ENCODE results near the gene POLDIP3. TPM values are rescaled to one million over a fixed set of nuclear protein-coding genes. Genes with fewer than 3 reads are reported as not detected.

Gene POLDIP3
- total RNA-seq, 1 experiment from 2014 or later, result 67.6 TPM

GRCh38 chr22:42641801-42642413, 27.2 kb upstream of the POLDIP3 start:
- no peaks in the 10 kb centered on the region for H3K9me2 ChIP-seq (ENCODE audit: insufficient read depth)
- ChIA-PET CTCF (no interaction called here), RAD21 (ENCODE audit: low non-redundant PET in 1 of 2, low total read pairs in 2 of 2, uncharacterized antibody in 2 of 2, unreplicated experiment in 2 of 2) (no interaction called here), POLR2A (interaction anchor here (1.2 kb wide), 1 partner anchor 27 kb away, joined by 3 read pairs; the partner anchor contains the start of gene POLDIP3)
- peaks cover 72% of the 10 kb centered on the region for H3K79me2 ChIP-seq (ENCODE audit: insufficient read depth, low read length)
- peaks cover 0 to 30% of the 10 kb centered on the region in 2 experiments; a peak in 2 of 4 replicates for H3K4me1 ChIP-seq (ENCODE audit: control insufficient read depth in 1 of 2, insufficient read depth in 2 of 2, low read length in 2 of 2)
- H2AFZ ChIP-seq (ENCODE audit: low read depth, low read length, poor library complexity, severe bottlenecking), result no peak overlapping the region
- ATAC-seq, result no peak
- H3K27ac ChIP-seq (ENCODE audit: low read depth, low read length), result no peak overlapping the region
- no peak overlapping the region for H3K4me2 ChIP-seq (ENCODE audit: low read length)
- no peaks in the 10 kb centered on the region for H3K27me3 ChIP-seq (ENCODE audit: insufficient read depth, low read length)
- no peak overlapping the region for H3K4me3 ChIP-seq (replicated peaks in 1 of 2; ENCODE audit: low read depth in 1 of 2, low read length in 2 of 2)
- H3K9me3 ChIP-seq (ENCODE audit: control insufficient read depth in 1 of 2, insufficient read depth in 1 of 2, low read depth in 1 of 2, low read length in 2 of 2), result no peaks in the 10 kb centered on the region
- TF ChIP-seq EZH2phosphoT487 (IDR thresholded peaks at IDR 0.05; ENCODE audit: borderline replicate concordance) (no peak), POLR2A (IDR thresholded peaks at IDR 0.05; ENCODE audit: borderline replicate concordance, extremely low read depth, insufficient read depth, insufficient read length) (no peak), MAX (IDR thresholded peaks at IDR 0.05) (no peak), REST (IDR thresholded peaks at IDR 0.05; ENCODE audit: low read depth) (no peak), ELF1 (IDR thresholded peaks at IDR 0.05; ENCODE audit: borderline replicate concordance, low read depth) (no peak), SIN3A (IDR thresholded peaks at IDR 0.05; ENCODE audit: low read depth) (no peak), EGR1 (IDR thresholded peaks at IDR 0.05; ENCODE audit: low read depth) (no peak), ZFX (IDR thresholded peaks at IDR 0.05) (no peak), EZH2 (IDR thresholded peaks at IDR 0.05) (no peak), POLR2AphosphoS5 (IDR thresholded peaks at IDR 0.05; ENCODE audit: low read depth, low read length) (no peak), JUND (IDR thresholded peaks at IDR 0.05) (no peak), YY1 (IDR thresholded peaks at IDR 0.05; ENCODE audit: extremely low read depth, insufficient replicate concordance, low read depth, low read length) (no peak), SP1 (IDR thresholded peaks at IDR 0.05; ENCODE audit: low read depth) (no peak), RAD21 (IDR thresholded peaks at IDR 0.05; ENCODE audit: low read depth) (no peak)
- H3K36me3 ChIP-seq (ENCODE audit: control insufficient read depth in 1 of 2, insufficient read depth in 2 of 2, low read length in 2 of 2), result no peaks in the 10 kb centered on the region
- DNase-seq (ENCODE audit: low read depth, low spot score), result no peak
- no peaks in the 10 kb centered on the region for H4K20me1 ChIP-seq (ENCODE audit: insufficient read depth)
- no TSS peak for BruUV-seq (replicated peaks)
- intact Hi-C loops (cut with micrococcal nuclease), result no loop called here
- H3K9ac ChIP-seq (ENCODE audit: low read length), result no peak overlapping the region
